Keratinocyte (primary cell): ENCODE data around the gene ANKFN1. TPM values are rescaled to one million over a fixed set of nuclear protein-coding genes. Genes with fewer than 3 reads are reported as not detected.

Experiments used
- DNase-seq: peaks from one replicate; pipeline ENCODE4 v3.0.0-alpha.2; 2011; ENCODE audit warnings: low read depth, missing footprints, low spot score
- FAIRE-seq: peaks from 2 replicates; lab custom pipeline; 2011; peaks lifted over from hg19 to GRCh38; lab: Jason Lieb, UNC
- H2AFZ ChIP-seq: 2 replicates; pipeline ENCODE4 v1.6.0; 2012; ENCODE audit warnings: low read length, control low read depth, inconsistent platforms; ENCODE audit not compliant: control insufficient read depth
- H3K27ac ChIP-seq: 2 replicates; pipeline ENCODE4 v1.5.1; 2011; ENCODE audit warnings: low read length; ENCODE audit not compliant: control insufficient read depth, insufficient read depth
- H3K27me3 ChIP-seq: 3 replicates; pipeline ENCODE4 v1.6.0; 2011; ENCODE audit warnings: low read length; ENCODE audit not compliant: control insufficient read depth, insufficient read depth; ENCODE audit errors: extremely low read depth
- H3K36me3 ChIP-seq, 2 experiments: 2 replicates in 1 of 2; 3 replicates in 1 of 2; pipeline ENCODE4 v1.5.1; 2011; ENCODE audit warnings: low read length in 2 of 2, mild to moderate bottlenecking in 1 of 2; ENCODE audit not compliant: control insufficient read depth in 2 of 2, insufficient read depth in 2 of 2; ENCODE audit errors: extremely low read depth in 1 of 2
- H3K4me1 ChIP-seq: 3 replicates; pipeline ENCODE4 v1.5.1; 2011; ENCODE audit warnings: low read length; ENCODE audit not compliant: control insufficient read depth, insufficient read depth; ENCODE audit errors: extremely low read depth
- H3K4me2 ChIP-seq: 3 replicates; pipeline ENCODE4 v1.6.0; 2011; ENCODE audit warnings: low read depth, low read length; ENCODE audit not compliant: control insufficient read depth, insufficient read depth; ENCODE audit errors: extremely low read depth
- H3K4me3 ChIP-seq, 3 experiments: fragments of 200-600 bp in 1 of 3; sonication (generic) in 1 of 3; 2 replicates in 2 of 3; 3 replicates in 1 of 3; pipeline ENCODE4 v1.5.1; 2011 to 2016; ENCODE audit warnings: low read length in 3 of 3, mild to moderate bottlenecking in 3 of 3, control low read depth in 2 of 3, inconsistent platforms in 1 of 3, low read depth in 1 of 3, mixed read lengths in 1 of 3, mixed run types in 1 of 3, moderate library complexity in 1 of 3; ENCODE audit not compliant: control insufficient read depth in 2 of 3, insufficient read depth in 2 of 3; ENCODE audit errors: extremely low read depth in 1 of 3
- H3K79me2 ChIP-seq: 2 replicates; pipeline ENCODE4 v1.6.0; 2012; ENCODE audit warnings: low read length; ENCODE audit not compliant: control insufficient read depth, insufficient read depth
- H3K9ac ChIP-seq: 3 replicates; pipeline ENCODE4 v1.6.0; 2011; ENCODE audit warnings: low read length; ENCODE audit not compliant: control insufficient read depth, insufficient read depth; ENCODE audit errors: extremely low read depth
- H3K9me1 ChIP-seq: 3 replicates; pipeline ENCODE4 v1.6.0; 2011; ENCODE audit warnings: low read length; ENCODE audit not compliant: control insufficient read depth, insufficient read depth; ENCODE audit errors: extremely low read depth
- H3K9me3 ChIP-seq: 2 replicates; pipeline ENCODE4 v1.5.1; 2012; ENCODE audit warnings: low read depth, low read length; ENCODE audit not compliant: control insufficient read depth
- H4K20me1 ChIP-seq: 3 replicates; pipeline ENCODE4 v1.6.0; 2011; ENCODE audit warnings: low read length; ENCODE audit not compliant: control insufficient read depth, insufficient read depth; ENCODE audit errors: extremely low read depth
- CTCF ChIP-seq, 3 experiments: IDR thresholded peaks in 1 of 3; conservative IDR thresholded peaks in 1 of 3; optimal IDR thresholded peaks in 1 of 3; 2 replicates in 2 of 3; 3 replicates in 1 of 3; pipeline versions ENCODE3 to v1.5.1; 2011; ENCODE audit warnings: low read length in 3 of 3, mild to moderate bottlenecking in 3 of 3, moderate library complexity in 2 of 3, control low read depth in 1 of 3, inconsistent platforms in 1 of 3; ENCODE audit not compliant: insufficient read depth in 2 of 3; ENCODE audit errors: extremely low read depth in 1 of 3
- EZH2 ChIP-seq: IDR thresholded peaks from one replicate; pipeline ENCODE4 v1.6.1; 2012; ENCODE audit warnings: inconsistent platforms, mild to moderate bottlenecking, low read length, moderate library complexity
- dilution Hi-C: fragments of 300-500 bp; cut with MboI; formaldehyde crosslinking; loops from one replicate; pipeline ENCODE4 v1.7.0; 2020; ENCODE audit warnings: low sequenced_read_pairs; ENCODE audit not compliant: extremely low pct_ligation_motif_present
- polyA plus RNA-seq, 5 experiments: library from polyadenylated mRNA; depleted of rRNA in 3 of 5; stranded (reverse) in 3 of 5; stranded (forward) in 1 of 5; unstranded in 1 of 5; fragments of >200 nt; gene quantifications; 1 replicate in 1 of 5; 2 replicates in 3 of 5; 3 replicates in 1 of 5; pipeline versions ENCODE4 v1.2.1 to v1.2.3, GENCODE V29; 2011 to 2012; ENCODE audit warnings: missing spikeins in 2 of 5, low read depth in 1 of 5, low replicate concordance in 1 of 5

ANKFN1 gene
- polyA plus RNA-seq, 1 donor (not counting 4 experiments of a cell fraction or from before 2014, with no cell fraction given), result 0.12 TPM

DNA sequence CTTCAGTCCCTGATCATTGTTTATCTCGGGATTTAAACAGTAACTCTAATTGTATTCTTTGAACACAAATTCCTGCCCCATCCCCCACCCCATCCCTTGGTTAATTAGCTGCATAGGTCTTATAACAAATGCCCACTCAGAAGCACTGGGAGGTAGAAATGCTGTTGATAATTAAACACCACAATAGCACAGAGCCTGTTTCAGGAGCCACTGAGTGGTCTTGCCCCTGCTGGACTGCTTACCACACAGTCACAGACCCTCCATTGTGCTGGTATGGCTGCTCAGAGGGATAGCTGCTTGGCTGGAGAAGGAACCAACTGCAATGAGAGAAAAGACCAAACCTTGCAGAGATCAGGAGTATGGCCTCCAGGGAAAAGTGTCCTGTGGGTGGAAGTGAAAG lies 214.1 kb downstream of the ANKFN1 start:
- no peaks in the 10 kb centered on the region for H3K79me2 ChIP-seq
- H3K9me1 ChIP-seq, result no peaks in the 10 kb centered on the region
- no peaks in the 10 kb centered on the region for H3K36me3 ChIP-seq
- no peak overlapping the region for H3K4me2 ChIP-seq
- FAIRE-seq (no peak), DNase-seq (no peak)
- H3K4me1 ChIP-seq, result no peaks in the 10 kb centered on the region
- H4K20me1 ChIP-seq, result no peaks in the 10 kb centered on the region
- H3K27ac ChIP-seq, result no peak overlapping the region
- dilution Hi-C loops, result no loop called here
- no peak for TF ChIP-seq EZH2
- TF ChIP-seq CTCF (optimal IDR thresholded peaks at IDR 0.05 in 1 of 3, IDR thresholded peaks at IDR 0.05 in 1 of 3, conservative IDR thresholded peaks at IDR 0.05 in 1 of 3; ENCODE audit: extremely low read depth in 1 of 3, insufficient read depth in 2 of 3, low read length in 3 of 3), result no peak
- no peaks in the 10 kb centered on the region for H3K9me3 ChIP-seq
- no peak overlapping the region for H2AFZ ChIP-seq
- no peak overlapping the region for H3K4me3 ChIP-seq
- no peaks in the 10 kb centered on the region for H3K27me3 ChIP-seq
- H3K9ac ChIP-seq, result no peak overlapping the region

- dilution Hi-C loops, result no loop called here
- H4K20me1 ChIP-seq, result no peaks in the 10 kb centered on the region
- FAIRE-seq (no peak), DNase-seq (no peak)
- no peak overlapping the region for H3K4me2 ChIP-seq
- H3K4me3 ChIP-seq, result no peak overlapping the region
- TF ChIP-seq EZH2 (no peak), CTCF (optimal IDR thresholded peaks at IDR 0.05 in 1 of 3, IDR thresholded peaks at IDR 0.05 in 1 of 3, conservative IDR thresholded peaks at IDR 0.05 in 1 of 3; ENCODE audit: extremely low read depth in 1 of 3, insufficient read depth in 2 of 3, low read length in 3 of 3) (no peak)
- H3K36me3 ChIP-seq, result no peaks in the 10 kb centered on the region
- H3K9me3 ChIP-seq, result no peaks in the 10 kb centered on the region
- H3K27ac ChIP-seq, result no peak overlapping the region
- no peak overlapping the region for H2AFZ ChIP-seq
- H3K9ac ChIP-seq, result no peak overlapping the region
- H3K27me3 ChIP-seq, result no peaks in the 10 kb centered on the region
- no peaks in the 10 kb centered on the region for H3K9me1 ChIP-seq
- H3K4me1 ChIP-seq, result no peaks in the 10 kb centered on the region
- H3K79me2 ChIP-seq, result no peaks in the 10 kb centered on the region
These were observed 220.9 kb downstream of the ANKFN1 start for GRCh38 chr17:56373981-56374833.
